Left renal cortex interstitium (tissue), 4 donors: ENCODE data around the gene GOLGA8T. TPM values are rescaled to one million over a fixed set of nuclear protein-coding genes. Genes with fewer than 3 reads are reported as not detected.
"Not testable (repeated sequence)": the region's sequence is repeated elsewhere in the genome, so short reads cannot be mapped to it uniquely, and the experiment has no call there.

Experiments
- DNase-seq, 4 donors: peaks; one replicate each; pipeline ENCODE4 v3.0.0-alpha.2; 2013; ENCODE audit warnings: low read depth in 4 of 4, low spot score in 2 of 4, missing footprints in 1 of 4
- polyA plus RNA-seq, 4 donors: library from polyadenylated mRNA; unstranded; fragments of 120-200 nt; gene quantifications; one replicate each; pipeline ENCODE4 v1.2.1, GENCODE V29; 2013; ENCODE audit not compliant: insufficient read length in 4 of 4

Gene GOLGA8T
- polyA plus RNA-seq, 4 donors = 0.79 to 1.4 TPM; not detected in 2

DNA sequence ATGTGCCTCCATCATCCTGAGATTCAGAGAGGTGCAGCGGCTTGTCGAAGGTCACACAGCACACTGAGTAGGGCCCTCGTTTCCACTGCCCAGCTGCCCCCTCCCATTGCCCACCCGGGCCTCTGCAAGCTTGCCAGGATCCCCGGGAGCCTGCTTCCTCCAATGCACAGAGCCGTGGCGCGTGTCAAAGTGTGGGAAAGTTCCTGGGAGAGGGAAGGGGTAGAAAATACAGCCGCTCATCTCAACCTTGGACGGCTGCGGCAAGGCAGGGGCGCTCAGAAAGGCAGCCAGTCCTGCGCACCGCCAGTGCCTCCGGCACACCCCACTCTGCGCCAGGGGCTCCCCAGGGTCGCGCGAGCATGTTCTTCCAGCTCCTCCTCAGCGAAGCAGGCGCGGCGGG, 56.3 kb downstream of the GOLGA8T start:
- DNase-seq = not testable (repeated sequence)

DNA sequence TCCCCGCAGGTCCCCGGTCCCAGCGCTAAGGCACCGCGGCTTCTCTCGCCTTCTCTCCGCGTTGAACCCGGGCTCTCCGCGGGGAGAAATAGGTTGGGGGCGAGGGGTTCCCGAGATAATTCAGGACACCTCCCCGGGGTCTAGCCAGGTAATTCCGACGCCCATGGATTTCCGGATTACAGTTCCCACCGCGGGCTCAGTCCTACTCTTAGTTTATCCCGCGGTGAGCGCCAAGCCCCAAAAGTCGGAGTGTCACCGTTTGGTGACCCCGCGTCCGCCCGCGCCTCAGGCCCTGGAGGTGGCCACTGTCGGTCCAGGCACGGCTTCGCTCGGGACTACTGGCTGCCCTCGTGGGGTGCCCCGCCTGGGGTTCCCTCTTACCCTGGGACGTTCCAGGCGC, 56.8 kb downstream of the GOLGA8T start:
- DNase-seq = not testable (repeated sequence)

GRCh38 chr15:30192119-30192745, 57.4 kb downstream of the GOLGA8T start:
- not testable (repeated sequence) for DNase-seq

DNA sequence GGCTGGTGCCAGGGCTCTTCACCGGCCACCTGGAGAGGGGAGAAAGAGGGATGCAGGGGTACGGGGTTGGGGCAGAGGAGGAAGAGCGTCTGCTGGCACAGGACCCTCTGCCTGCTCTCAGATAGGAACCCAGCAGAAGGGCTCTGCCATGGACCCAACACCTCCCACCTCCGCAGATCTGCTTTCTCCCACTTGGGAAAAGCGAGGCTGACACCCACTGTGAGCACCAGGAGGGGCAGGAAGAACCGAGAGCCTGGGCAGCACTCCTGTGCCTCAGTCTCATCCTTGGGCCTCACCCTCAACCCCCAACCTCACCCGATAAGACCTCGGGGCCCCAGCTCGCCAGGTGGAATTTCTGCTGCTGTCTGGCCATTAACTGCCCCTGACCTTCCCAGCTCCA, 58.0 kb downstream of the GOLGA8T start:
- not testable (repeated sequence) for DNase-seq

Other genes starting within 250 kb of the GOLGA8T start
- 1 to 10 TPM in 2 of 4 donors, under 1 TPM in 2; 0.31 to 3.0 (median 1.2) TPM for gene GOLGA8J, start 52.1 kb upstream of the GOLGA8T start, polyA plus RNA-seq